Choroid plexus epithelial cell (primary cell): ENCODE measurements around the gene NOP14.
A peak's percentile ranks its signal among the peaks of the same experiment; 100 is the strongest.
"Not testable (repeated sequence)": the region's sequence is repeated elsewhere in the genome, so short reads cannot be mapped to it uniquely, and the experiment has no call there.

Experiments
- DNase-seq: peaks from one replicate; pipeline ENCODE4 v3.0.0-alpha.2; 2010; ENCODE audit warnings: low read depth
- H3K4me3 ChIP-seq: 2 replicates; pipeline ENCODE4 v1.5.1; 2011; ENCODE audit warnings: low read depth, mild to moderate bottlenecking, control low read depth, low read length, moderate library complexity
- TF ChIP-seq, protein P1 (sequence below): conservative IDR thresholded peaks from 2 replicates; pipeline ENCODE4 v1.5.1; 2011; ENCODE audit warnings: low read depth, mild to moderate bottlenecking, control low read depth, inconsistent platforms, low read length, moderate library complexity

Gene NOP14

DNA sequence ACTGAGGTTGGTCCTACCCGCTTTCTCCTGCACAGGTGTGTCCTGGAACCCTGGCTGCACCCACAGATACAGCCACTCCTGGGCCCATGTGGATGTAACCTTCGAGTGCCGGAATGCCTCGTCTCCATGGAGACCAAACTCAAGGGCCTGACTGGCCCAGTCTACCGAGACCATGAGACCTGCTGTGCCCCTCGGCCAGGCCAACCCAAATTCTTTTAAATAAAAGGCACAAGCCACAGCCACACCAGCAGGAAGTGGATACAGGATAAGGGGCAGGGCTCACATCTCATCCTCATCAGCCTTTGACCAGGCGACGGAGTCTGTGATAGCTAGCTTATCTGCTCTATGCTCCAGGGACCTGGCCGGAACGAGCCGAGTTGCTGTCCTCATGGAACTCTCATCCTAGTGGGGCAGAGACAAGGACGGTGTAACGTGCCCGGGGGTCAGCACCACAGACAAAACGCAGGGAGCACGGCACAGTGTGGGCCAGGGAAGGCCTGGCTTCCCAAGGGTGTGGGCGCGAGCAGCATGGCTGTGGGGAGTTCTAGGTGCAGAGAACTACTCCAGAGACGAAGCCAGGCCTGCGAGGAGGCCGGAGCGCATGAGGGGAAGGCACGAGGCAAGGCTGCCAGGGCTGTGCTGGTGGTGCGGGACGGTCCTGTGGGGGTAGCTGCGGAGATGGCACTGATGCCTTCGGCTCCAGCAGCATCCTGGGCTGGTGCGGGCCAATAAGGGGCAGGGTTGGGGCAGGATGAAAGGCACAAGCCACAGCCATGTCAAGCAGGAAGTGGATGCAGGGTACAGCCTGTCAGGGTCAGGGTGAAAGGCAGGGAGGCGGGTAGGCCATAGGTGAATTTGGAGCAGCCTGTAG lies 22.7 kb downstream of the NOP14 start:
- TF ChIP-seq, protein P1, sequence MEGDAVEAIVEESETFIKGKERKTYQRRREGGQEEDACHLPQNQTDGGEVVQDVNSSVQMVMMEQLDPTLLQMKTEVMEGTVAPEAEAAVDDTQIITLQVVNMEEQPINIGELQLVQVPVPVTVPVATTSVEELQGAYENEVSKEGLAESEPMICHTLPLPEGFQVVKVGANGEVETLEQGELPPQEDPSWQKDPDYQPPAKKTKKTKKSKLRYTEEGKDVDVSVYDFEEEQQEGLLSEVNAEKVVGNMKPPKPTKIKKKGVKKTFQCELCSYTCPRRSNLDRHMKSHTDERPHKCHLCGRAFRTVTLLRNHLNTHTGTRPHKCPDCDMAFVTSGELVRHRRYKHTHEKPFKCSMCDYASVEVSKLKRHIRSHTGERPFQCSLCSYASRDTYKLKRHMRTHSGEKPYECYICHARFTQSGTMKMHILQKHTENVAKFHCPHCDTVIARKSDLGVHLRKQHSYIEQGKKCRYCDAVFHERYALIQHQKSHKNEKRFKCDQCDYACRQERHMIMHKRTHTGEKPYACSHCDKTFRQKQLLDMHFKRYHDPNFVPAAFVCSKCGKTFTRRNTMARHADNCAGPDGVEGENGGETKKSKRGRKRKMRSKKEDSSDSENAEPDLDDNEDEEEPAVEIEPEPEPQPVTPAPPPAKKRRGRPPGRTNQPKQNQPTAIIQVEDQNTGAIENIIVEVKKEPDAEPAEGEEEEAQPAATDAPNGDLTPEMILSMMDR, result no peak
- no peak overlapping the region for H3K4me3 ChIP-seq
- DNase-seq, result no peak

DNA sequence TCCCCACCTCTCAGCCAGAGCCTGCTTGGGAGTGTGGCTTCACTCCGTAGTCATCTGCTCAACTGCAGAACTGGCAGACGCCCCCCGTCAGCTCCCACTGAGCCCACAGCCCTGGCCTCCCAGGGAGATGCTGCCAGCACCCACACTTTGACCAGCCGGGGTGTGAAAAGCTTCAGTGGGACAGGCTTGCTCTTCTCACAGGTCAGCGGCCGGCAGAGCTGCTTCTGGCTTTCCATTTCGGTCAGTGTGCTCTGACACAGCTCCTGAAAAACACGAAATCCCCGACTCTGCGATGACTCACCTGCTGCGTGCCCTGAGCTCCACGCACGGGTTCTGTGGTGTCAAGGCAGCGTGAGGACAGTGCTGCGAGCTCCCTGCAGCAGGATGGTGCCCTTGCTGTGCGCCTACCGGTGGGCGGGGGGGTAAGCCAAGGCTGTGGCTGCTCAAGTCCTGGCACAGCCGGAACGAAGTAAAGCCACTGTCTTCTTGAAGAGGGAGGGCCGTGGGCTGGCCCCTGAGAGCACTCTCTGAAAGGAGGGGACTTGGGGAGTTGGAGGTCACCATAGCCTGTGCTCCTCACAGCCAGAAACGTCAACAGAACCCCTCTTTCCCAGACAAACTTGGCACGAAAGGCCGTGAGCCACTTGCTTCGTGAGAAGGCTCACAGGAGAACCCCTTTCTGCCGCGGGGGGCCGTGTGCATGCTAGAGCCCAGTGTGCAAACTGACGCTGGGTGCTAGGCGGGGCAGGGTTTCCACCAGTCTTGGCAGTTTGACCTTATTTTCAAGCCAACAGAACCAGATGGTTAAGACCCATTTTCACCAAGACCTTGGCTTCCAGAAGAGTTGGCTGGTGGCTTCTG lies 23.6 kb downstream of the NOP14 start:
- no peak overlapping the region for H3K4me3 ChIP-seq
- TF ChIP-seq, protein P1, result no peak
- DNase-seq, result no peak

DNA sequence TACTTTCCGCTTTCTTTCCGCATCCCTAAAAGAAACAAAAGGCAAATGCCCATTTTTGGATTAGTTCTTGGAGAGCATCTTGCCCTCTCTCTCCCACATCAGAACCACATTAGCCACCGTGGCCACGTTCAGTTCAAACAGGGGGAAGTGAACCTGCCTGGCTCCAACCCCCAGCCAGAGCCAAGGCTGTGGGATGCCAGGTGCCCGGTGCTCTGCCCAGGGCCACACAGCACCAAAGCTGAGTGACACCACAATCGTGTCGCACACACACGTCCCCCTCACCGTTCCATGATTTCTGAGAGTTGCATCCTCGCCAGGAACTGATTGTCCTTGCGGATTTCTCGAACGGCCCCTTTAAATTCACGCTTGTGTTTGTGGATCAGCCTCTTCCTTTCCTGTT lies 24.3 kb downstream of the NOP14 start:
- TF ChIP-seq, protein P1, result no peak
- no peak for DNase-seq
- no peak overlapping the region for H3K4me3 ChIP-seq

DNA sequence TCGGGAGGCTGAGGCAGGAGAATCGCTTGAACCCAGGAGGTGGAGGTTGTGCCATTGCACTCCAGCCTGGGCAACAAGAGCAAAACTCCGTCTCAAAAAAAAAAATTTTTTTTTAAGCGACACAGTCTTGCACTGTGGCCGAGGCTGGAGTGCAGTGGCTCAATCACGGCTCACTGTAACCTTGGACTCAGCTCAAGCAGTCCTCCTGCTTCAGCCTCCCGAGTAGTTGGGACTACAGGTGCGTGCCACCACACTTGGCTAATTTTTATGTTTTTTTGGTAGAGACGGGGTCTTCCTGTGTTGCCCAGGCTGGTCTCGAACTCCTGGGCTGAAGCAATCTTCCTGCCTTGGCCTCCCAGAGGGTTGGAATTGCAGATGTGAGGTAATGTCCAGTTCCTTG lies 24.8 kb downstream of the NOP14 start:
- not testable (repeated sequence) for DNase-seq

DNA sequence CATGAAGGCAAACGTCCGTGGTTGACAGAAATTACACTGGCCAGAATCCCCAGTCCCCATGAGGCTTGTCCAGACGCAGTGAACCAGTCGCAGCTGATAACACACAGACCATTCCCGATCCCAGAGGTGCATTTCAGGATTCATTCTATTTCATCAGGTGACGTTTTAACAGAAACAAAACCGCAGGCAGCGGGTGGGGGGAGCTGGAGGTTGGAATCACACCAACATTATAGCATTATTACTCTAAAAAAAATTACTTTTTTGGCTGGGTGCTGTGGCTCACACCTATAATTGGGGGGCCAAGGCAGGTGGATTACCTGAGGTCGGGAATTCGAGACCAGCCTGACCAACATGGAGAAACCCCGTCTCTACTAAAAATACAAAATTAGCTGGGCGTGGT lies 25.2 kb downstream of the NOP14 start:
- no peak for DNase-seq
- no peak overlapping the region for H3K4me3 ChIP-seq
- TF ChIP-seq, protein P1, result no peak

More for the DNA sequence above, 24.8 kb downstream of the NOP14 start:
- H3K4me3 ChIP-seq, result not testable (repeated sequence)

DNA sequence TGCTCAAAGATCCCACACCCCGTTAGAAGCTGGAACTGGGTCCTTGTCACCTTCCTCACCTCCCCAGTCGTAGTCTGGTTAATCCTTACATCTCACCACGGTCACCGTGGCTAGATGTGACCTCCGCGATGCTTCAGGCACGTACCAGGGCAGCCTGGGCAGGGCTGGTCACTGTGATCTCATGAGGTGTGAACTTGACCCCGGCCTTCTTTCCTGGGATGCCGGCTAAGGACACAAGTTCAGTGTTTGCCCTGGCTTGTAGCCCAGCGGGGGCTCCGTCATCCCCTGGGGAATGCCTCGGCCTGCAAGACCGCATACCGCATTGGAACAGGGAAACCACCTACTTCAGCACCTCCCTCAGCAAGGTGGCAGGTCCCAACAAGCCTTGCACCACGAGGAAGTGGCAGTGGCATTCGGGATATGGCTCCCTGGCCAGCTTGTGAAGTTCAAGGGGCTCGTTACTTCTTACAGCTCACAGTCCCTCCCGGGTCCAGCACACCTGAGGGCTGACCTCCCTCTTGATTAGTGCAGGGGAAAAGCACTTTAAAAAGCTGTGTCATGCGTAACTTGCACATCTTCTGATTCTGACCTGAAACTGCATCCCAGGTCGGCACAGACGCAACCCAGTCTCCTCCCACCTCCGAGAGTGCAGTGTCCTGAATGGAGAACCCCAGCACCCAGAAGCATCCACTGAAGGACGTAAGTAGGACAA lies 25.9 kb downstream of the NOP14 start:
- peak; percentile 68 for DNase-seq
- H3K4me3 ChIP-seq, result no peak overlapping the region
- TF ChIP-seq, protein P1, result no peak

DNA sequence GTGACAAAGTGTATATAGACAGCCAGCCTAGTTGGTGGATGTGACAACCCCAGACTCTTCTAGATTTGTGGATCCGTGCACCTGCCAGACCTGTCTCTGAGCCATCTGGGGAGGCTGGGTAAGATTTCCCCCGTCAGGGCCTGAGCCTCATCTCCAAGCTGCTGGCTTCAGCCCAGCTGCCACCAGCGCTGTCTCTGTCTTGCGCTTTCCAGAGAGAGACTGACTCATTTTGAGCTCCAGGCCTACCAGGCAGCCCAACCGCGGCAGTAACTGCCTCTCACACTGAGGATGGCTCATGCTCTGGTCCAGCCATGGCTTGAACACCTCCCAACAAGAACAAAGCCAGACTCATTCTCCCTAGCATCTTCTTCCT lies 26.4 kb downstream of the NOP14 start:
- no peak overlapping the region for H3K4me3 ChIP-seq
- TF ChIP-seq, protein P1, result no peak
- peak; percentile 71 for DNase-seq
